ENCODE data around the gene GPR37L1.
"Not testable (repeated sequence)": the region's sequence is repeated elsewhere in the genome, so short reads cannot be mapped to it uniquely, and the experiment has no call there.

The GPR37L1 gene

DNA sequence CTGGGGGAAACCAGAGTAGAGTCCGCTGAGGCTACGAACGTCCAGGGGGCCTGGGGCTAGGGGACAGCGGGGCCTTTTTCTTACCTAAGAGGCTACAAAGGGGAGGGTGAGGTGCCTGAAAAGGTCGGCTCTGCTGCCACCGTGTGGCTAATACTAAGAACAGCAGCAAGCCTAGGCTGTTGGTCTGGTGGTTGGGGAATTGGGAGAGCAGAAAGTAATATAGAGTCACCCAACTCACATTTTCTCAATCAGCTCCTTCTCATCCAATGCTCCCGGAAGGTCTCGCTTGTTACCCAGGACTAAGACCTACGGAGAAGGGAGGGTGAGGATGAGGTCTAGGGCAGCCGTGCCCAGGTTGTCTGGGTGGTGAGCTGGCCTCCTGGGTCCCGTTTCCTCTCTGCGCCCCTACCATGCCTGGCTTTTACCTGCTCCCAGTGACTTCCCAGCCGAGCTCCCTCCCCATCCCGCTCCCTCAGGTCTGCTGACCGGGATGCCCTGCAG, 12.6 kb downstream of the GPR37L1 start:
- DNase-seq, result peak; percentile 66

DNA sequence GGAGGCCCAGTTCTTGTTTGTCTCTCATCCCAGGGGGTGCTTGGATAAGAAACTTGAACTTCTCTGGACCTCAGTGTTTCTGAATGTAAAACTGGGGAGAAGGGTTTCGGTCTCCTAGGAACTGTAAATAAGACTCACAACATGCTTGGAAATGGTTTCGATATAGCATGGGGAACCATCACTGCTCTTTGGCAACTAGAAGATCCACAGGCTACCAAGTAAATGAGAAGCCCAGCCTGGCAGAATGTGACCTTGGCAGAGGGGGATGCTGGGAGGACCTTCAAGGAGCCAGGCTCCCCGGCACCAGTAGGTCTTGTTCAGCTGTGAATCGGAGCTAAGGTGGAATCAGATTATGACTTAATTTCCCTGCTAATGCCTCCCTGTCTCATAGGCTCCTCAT, 18.1 kb downstream of the GPR37L1 start:
- no peak for DNase-seq

DNA sequence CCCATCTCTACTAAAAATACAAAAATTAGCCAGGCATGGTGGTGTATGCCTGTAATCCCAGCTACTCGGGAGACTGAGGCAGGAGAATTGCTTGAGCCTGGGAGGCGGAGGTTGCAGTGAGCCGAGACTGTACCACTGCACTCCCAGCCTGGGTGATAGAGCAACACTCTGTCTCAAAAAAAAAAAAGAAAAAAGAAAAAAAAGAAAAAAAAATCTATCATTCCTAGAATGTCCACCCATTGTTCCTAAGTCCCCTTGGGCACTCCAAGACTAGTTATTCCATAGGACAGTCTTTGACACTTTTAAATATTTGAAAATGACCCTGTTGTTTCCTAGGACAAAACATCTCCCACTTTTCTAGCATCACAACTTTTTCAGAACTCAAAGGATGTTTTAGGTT, 18.8 kb downstream of the GPR37L1 start:
- not testable (repeated sequence) for DNase-seq

DNA sequence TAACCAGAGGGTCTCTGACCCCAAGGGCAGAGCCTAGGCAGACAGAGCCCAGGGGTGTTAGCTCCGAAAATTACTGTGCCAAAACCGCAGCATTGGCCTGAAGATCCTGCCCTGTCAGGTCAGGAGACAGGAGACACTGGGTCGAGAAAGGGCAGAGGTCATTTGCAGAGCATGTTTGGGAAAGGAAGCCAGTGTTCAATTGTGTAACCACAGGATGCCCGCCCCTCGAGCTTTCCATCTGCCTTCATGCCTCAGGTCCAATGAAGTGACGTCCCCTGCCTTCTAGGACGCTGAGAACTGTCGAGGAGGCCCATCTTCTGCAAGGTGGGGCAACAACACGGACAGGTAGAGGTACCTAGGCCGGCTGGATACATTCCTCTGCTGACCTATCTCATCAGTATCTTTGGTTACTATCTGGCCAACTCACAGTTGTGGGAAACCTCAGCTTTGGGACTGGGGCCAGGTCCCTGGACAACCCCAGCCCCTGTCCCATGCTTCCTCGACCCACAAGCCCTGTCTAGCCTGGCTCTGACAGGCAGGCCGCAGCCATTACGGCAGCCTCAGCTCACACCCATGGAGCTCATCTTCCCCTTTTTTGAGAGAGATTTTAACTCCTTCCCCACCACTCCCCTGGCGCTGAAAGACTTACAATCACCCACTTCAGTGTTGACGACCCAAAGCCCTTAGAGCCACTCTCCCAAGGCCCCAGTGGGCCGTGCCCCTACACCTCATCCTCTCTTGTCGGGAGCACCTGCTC, 20.5 kb downstream of the GPR37L1 start:
- peak; percentile 22 for DNase-seq

DNA sequence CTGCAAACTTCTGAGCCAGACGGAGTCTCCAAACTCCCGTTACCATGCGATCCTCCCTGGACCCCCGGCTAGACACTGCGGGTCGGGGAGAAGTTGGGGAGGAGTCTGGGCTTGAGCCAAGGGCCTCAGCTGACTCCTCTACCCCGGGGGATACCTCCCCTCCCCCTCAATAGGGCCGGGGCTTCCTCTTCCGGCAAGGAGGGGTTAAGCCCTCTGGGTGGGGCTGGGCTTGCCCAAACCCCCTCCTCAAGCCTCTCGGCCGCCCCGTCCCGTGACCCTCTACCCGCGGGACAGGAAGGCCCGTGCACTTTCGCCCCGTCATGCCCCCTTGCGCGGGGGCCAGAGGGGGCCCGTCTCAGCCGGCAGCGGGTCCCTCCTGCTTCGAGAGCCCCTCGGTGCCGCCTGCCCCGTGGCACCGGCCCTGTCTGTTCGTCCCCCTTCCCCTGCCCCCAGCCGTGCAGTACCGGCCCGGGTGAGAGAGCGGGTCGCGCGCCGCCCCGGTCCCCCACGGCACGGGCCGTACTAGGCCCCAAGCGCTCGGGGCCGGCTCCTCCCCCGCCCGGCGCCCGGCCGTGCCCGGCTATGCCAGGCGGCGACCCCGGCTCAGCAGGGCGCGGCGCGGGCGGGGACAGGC, 21.2 kb downstream of the GPR37L1 start:
- peak; percentile 21 for DNase-seq

DNA sequence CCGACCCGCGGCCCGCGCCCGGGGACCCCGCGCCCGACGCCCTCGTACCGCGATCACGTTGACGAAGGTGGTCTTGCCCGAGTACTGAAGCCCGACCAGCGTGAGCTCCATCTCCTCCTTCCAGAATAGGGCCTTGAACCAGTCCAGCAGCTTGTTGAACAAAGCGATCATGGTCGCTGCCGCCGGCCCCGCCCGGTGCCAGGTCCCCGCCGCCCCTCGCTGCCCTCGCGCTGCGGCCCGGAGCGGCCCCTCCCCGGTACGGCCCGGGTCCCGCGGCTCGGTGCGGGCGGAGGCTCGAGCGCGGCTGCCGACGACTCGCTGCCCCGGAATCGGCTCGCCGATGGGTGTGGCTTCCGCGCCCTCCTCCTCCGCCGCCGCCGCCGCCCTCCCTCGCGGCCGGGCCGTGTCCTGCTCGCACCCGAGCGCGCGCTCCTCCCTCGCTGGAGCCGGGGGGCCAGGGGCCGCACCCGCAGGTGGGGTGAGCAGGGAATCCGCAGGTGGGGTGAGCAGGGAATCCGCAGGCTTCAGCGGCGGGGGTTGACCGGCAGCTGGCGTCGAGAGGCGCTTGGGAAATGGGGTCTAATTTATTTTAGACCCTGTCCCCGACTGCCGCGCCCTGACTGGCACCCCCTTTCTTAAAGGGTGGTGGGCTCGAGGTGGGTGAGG, 21.8 kb downstream of the GPR37L1 start, which contains the start of gene ARL8A:
TSS of gene ARL8A (minus strand) at position 336 of the 666 bp plus-strand sequence. CDS start at position 171, 165 bp downstream.
- DNase-seq, result peak; percentile 45

DNA sequence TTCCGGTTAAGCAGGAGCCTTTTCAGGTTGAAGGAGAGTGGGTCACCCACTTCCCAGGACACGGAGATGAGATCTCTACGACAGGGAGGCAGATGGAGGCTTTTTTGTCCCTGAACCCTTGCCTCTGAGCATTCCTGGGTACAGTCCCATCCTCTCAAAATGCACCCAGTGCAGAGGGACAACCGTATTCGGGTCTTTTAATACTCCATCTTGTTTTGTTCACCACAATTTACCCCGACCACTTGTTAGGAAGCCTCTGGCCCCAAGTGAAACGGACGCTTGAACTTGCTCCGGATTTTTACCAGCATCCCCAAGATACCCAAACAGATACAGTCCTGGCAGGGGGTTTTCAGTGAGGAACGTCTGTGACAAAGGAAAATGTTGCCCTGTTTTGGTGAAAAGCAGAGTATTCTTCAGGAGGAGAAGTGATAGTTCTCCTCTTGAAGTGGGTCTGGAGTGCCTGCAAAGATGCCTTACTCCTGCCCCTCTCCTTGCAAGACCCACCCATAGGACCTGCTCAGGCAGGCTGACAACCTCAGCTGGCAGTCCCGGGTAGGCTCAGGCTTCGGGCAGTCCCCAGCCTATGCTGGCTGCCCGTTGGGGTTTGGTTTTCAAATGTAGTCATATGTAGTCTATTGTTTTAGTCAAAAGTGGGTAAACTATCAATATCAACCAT, 22.5 kb downstream of the GPR37L1 start:
- DNase-seq, result no peak

DNA sequence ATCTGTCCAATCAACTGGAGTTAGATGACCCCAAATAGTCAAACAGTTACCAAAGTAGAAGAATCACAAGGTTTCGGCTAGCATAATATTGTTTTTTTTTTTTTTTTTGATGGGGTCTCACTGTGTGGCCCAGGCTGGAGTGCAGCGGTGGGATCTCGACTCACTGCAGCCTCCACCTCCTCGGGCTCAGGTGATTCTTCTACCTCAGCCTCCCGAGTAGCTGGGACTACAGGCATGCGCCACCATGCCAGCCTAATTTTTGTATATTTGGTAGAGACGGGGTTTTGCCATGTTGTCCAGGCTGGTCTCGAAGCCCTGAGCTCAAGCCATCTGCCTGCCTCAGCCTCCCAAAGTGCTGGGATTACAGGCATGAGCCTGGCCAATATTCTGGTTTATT, 23.0 kb downstream of the GPR37L1 start:
- DNase-seq, result not testable (repeated sequence)

DNA sequence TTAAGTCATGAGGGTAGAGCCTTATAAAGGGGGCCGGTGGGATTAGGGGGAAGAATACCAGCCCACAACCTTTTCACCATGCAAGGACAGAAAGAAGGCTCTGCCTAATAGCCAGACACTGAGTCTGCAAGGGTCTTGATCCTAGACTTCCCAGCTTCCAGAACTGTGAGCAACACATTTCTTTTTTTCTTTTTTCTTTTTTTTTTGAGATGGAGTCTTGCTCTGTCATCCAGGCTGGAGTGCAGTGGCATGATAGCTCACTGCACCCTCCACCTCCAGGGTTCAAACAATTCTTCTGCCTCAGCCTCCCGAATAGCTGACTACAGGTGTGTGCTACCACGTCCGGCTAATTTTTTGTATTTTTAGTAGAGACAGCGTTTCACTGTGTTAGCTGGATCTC, 23.6 kb downstream of the GPR37L1 start:
- no peak for DNase-seq

DNA sequence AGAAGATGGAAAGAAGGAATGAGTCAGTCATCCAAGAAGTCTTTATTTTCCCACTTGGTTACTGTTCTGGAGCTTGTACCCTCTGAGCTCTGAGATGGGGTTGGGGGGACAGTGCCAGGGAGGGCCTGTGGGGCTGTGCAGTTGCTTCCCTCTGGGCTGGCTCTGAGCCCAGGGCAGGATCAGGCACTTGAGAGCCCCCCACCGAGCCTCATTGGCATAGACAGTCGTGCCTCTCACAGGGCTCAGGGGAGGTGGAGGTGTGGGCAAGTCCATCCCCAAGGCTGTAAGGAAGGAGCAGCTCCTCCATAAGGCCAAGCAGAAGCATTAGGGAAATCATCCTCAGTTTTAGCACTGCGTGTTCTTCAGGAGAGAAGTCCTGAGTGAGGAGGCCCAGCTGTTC, 24.3 kb downstream of the GPR37L1 start:
- no peak for DNase-seq

DNA sequence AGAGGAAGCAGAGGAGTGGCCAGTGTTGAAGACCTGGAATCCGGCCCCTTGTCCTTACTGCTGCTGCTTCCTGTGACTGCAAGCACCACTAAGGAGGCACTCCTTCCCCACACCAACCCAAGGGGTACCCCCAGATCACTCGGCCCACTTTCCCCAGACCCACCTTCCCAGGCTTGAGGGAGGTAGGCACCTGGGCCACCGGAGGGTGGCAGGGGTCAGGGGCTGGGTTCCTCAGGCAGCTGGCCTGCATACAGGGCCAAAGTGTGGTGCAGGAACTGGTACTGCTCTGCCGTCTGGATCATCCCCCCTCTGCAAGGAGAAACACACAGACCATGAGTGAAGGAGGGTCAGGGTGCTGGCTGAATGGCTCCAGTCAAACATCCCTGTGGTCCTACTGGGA, 25.7 kb downstream of the GPR37L1 start:
- DNase-seq, result no peak

DNA sequence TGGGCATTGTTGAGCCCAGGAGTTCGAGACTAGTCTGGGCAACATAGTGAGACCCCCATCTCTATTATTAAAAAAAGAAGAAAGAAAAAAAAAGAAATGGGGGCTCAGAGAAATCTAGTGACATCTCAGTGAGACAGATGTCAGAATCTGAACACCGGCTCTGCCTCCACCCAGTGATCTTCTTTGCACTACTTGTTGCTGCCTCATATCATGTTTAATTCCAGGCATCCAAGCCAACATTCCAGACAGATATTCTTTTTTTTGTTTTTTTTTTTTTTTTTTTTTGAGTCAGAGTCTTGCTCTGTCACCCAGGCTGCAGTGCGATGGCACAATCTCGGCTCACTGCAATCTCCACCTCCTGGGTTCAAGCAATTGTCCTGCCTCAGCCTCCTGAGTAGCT, 26.8 kb downstream of the GPR37L1 start:
- DNase-seq, result no peak

DNA sequence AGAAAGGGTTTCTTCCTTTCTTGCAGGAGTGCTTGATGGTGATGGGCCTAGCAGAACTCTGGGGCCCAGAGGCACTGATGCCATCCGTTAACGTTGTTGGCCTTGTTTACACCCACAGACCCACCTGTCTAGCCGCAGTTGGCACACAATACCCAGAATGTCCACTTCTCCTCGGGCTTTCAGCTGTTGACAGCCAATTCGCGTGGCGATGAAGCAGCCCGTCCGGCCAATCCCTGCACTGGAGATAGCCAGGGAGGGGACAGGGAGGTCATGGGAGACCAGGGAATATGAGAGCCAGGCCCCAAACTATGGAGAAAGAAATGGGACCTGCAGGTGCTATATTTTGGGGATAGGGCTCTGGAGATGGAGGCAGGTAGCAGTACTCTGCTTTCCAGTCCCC, 27.5 kb downstream of the GPR37L1 start:
- DNase-seq, result no peak

DNA sequence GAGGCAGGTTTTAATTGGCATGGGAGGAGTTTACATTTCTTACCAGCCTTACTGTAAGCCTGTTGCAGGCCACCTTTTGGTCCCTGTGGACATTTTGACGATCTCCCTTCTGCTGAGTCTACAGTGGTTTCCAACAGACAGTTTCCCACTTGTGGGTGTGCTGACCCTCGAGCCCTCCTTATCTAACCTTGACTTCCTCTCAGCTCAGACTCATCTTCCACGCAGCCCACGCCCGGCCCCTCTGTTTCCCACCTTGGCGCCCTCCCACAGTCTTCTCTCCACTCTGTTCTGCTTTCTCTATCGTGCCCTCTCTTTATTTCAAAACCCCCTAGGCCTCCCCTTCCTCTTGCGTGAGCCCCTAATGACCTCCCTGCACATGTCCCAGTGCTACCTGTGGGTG, 27.9 kb downstream of the GPR37L1 start:
- DNase-seq, result no peak

DNA sequence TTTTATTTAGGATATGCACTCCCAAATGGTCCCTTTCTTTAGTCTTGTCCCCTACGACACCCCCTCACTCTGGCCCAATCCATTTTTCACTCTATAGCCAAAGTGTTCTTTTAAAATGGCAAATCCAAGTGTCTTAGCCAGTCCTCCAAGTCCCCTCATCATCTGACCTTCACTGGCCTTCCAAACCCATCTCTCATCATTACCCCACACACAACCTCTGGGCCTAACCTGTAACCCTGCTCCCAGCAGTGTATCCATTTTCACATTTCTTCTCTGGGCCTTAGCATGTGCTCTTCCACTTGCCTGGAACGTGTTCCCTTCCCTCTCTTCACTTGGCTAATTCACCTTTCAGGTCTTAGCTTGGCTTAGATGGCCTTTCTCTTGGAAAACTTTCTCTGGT, 28.3 kb downstream of the GPR37L1 start:
- DNase-seq, result no peak

DNA sequence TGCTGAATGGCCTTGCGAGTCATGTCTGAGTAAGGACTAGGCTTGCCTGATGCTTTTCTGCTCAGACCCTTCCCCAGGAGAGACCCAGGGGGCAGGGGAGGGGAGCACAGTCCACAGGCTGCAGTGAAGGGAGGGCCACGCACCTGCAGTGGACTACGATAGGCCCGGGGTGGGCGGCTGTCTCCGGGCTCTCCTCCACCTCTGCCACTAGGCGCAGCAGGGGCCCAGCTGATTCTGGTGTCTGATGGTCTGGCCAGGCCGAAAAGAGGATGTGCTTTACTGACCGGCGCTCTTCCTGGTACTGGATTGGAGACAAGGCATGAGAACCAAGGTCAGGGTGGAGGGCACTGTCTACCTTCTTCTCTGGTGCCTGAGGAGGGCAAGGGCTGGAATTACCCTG, 29.7 kb downstream of the GPR37L1 start:
- DNase-seq, result no peak

DNA sequence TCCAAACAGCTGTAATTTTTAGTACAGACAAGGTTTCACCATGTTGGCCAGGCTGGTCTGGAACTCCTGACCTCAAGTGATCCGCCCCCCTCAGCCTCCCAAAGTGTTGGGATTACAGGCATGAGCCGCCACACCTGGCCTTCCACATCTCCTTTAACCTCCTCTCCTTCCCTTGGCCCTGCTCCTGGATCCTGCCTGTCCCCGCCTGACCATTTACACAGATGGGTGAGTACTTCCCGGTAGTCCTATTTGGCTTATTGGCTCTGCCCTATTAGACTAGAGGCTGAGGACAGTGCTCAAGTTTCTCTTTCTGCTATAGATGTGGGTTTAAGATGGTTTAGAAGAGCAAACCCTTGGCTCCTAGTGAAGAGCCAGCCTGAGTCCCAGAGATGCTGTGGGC, 30.6 kb downstream of the GPR37L1 start:
- no peak for DNase-seq

DNA sequence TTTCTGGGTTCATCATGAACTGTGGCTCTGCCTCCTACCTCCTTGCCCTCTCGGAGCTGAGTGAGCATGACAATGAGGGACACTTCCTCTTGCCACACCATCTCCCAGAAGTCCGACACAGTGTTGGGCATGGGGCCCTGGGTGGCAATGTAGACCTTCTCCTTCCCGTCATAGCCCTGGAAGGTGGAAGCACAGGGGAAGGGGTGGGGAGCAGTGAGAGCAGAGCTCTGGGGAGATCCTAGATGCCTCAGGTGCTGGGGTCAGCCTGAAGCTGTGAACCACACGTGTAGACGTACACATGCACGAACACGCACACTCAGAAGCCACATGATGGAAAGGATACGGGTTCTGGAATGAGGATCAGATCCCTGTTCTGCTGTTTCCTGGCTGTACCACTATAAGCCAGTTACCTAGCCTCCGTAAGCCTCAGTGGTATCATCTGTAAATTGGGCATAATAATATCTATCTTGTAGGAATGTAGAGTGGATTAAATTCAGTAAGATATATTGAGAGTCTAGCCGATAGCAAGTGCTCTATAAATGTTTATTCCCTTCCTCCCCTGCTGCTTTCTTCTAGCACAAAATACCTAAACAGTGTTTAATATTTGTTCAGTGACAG, 31.5 kb downstream of the GPR37L1 start:
- DNase-seq, result no peak

DNA sequence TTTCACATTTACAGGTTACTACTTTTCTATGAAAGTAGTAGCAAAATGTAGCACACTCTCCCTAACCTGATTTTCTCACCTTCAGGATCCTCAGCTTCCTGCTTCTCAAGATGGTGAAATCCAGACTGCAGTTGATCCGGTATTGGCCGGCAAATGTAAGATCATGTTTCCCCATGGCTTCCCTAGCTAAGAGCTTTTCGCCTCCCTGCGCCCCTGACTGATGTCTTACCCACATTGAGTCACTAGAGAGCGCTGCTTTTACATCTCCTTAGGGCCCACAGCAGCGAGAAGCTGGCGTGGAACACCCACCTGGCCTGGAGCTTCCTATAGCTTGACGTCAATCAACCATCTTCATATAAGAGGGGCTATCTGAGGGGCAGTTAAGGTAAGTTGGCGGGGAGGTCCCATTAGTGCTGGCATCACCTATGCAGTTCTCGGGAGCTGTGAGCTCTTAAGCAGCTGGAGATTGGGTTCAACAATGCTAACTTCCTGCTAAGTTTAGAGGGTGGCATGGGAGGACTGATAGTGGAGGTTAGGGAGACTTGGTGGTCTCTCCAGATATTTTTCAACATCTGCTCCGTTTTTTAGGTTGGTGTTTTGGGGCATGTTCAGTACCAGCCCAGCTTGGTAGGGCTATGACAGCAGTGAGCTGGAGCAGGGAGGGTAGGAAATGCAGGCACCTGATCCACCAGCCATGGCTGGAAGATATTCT, 32.2 kb downstream of the GPR37L1 start:
- peak; percentile 60 for DNase-seq

DNA sequence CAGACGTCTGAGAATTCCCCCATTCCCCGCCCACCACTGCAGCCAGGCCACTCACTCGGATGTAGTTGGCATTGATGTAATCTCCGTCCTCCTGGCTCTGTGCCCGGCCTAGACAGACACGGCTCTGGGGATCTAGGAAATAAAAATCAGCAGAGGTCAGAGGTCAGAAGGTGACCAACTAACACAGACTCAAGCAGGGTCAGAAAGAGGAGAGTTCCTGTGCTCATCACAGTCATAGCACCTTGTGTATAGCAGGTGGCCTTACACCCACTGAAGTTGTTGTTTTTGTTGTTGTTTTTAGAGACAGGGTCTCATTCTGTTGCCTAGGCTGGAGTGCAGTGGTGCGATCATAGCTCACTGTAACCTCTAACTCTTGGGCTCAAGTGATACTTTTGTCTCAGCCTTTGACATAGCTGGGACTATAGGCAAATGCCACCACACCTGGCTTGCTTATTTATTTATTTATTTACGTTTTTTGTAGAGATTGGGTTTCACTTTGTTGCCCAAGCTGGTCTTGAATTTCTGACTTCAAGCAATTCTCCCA, 32.8 kb downstream of the GPR37L1 start:
- DNase-seq, result peak; percentile 61

DNA sequence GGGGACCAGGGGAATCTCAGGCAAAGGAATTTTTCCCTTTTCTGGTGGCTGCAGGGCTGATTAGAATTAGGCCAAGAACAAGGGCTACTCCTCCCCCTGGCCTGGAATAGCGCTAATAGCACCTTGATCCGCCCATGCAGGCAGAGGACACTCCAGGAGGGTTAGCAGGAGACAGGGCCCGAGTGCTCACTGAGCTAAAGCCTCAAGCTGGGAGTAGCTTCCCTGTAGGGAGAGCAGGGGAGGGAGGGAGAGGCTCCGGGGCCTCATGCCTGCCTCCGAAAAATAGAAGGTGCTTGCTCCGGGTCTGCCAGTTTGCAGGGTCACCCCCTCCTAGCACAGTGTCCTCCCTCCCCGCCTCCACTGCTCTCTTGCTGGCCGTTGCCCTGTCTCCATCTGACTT, 33.9 kb downstream of the GPR37L1 start:
- no peak for DNase-seq

DNA sequence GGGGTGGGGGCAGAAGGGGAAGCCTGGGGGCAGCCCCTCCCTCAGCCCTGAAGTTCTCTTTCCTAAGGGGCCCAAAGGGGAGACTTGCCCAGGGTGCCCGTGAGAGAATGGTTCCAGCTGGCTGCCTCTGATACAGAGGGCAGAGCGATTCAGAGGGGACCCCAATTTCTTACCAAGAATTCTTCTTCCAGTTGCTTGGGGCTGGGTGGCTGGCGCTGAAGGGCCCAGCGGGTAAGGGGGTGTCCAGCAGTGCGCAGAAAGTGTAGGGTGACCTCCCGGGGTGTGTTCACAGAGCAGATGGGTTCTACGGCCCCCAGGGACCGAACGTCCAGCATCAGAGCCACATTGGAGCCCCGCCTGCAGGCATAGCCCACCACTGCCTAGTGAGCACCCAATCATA, 35.2 kb downstream of the GPR37L1 start:
- DNase-seq, result no peak

All from EL (cell line).